Measurements from ENCODE around the gene C1orf226. TPM values are rescaled to one million over a fixed set of nuclear protein-coding genes. Genes with fewer than 3 reads are reported as not detected.
"Not testable (repeated sequence)": the region's sequence is repeated elsewhere in the genome, so short reads cannot be mapped to it uniquely, and the experiment has no call there.

The C1orf226 gene, protein sequence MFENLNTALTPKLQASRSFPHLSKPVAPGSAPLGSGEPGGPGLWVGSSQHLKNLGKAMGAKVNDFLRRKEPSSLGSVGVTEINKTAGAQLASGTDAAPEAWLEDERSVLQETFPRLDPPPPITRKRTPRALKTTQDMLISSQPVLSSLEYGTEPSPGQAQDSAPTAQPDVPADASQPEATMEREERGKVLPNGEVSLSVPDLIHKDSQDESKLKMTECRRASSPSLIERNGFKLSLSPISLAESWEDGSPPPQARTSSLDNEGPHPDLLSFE
- total RNA-seq, result not detected

DNA sequence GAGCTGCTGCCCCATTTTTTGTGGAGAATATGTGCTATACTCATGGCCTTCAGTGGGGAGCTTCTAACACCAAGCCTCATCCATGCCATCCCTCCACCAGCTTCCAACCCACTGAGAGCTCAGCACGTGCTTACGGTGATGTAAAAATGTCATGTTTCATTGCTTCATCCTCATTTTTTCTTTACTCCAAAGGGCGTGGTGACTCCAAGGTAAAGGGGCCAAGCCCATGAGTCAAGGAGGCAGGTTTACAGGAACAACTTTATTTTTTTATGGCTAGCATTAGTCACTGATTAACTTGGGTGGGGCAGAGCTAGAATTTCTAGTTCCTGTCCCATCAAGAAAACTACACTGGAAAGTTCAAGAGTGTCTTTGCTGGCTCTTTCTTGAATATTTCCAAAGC is at the start of gene C1orf226:
Gene C1orf226 (plus strand): TSS at position 346 of the 400 bp plus-strand sequence. CDS start 174 bp downstream, outside the sequence.
- Histone ChIP-seq H3K4me3 (ENCODE audit: low read length) (no peak within 1 kb of the TSS), H3K4me1 (ENCODE audit: insufficient read depth, low read length) (no peaks in the 10 kb centered on the region), H3K27me3 (ENCODE audit: insufficient read depth, low read length) (no peaks in the 10 kb centered on the region), H3K9me3 (ENCODE audit: low read depth, low read length) (no peaks in the 10 kb centered on the region)

DNA sequence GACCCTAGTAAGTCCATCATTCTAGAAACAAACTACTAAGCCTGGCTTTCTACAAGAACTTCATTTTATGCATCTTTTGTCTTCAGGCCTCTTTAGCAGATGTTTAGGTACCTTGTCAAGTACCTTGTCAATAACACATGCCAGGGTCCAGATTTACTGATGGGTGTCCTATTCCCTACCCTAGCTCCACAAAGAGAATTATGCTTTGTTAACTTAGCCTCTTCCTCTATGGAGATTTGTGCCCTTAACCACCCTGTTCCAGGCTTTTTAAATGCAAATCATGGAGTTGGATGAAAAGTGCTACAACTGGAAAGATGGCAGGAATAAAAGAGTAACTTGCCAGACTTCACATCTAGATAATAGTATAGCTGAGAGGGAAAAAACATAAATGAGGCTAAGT is 47.5 kb upstream of the C1orf226 start:
- Histone ChIP-seq H3K27me3 (ENCODE audit: insufficient read depth, low read length) (no peaks in the 10 kb centered on the region), H3K4me1 (ENCODE audit: insufficient read depth, low read length) (peaks cover 33% of the 10 kb centered on the region), H3K9me3 (ENCODE audit: low read depth, low read length) (no peaks in the 10 kb centered on the region), H3K4me3 (ENCODE audit: low read length) (no peak overlapping the region)

DNA sequence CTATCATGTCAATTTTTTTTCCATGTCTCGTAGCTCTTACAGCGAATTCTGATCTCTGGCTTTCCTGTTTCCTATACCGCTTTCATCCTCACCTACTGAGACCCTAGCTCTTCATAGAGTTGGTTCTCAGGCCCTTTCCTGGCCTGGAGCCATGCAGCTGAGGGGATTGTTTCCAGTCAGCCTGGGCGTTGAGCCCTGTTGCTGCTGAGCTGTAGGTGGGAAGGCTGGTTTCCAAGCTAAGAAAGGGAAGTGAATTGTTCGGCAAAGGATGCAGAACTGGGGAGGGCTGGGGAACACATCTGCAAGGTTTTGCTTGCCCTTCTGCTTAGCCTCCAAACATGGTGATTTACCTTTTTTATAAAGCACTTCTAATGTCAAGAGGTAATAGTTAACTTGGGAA is 46.4 kb upstream of the C1orf226 start:
- no peak overlapping the region for H3K4me3 ChIP-seq (ENCODE audit: low read length)
- no peaks in the 10 kb centered on the region for H3K9me3 ChIP-seq (ENCODE audit: low read depth, low read length)
- H3K27me3 ChIP-seq (ENCODE audit: insufficient read depth, low read length), result no peaks in the 10 kb centered on the region
- H3K4me1 ChIP-seq (ENCODE audit: insufficient read depth, low read length), result peaks cover 23% of the 10 kb centered on the region

DNA sequence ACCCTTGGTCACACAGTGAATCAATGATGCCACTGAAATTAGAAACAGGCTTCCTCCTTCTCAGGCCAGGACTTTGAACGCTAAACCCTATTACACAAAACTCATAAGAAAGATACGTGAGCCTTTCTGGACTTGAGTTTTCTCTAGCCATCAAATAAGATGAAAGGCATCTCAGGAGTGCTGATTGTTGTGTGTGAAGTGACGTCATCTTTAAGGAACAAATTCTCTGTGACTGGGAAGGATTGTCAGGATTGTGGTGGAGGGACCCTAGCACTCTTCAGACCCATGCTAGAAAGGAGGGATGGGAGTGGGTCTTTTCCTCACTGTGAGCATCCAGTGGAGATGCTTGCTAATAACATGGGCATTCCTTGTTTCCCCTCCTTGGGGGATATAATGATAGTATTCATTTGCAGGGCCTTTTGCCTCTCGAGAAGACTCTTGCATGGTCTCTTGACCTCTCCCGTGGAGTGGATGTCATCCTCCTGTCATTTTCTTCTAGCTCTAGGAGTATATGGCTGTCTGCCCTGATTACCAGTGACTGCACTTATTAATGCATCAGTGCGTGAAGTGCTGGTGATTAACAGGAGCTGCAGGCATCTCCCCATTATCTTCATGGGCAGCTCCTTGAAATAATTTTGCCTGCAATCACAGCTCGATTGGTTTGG is 44.8 kb upstream of the C1orf226 start:
- H3K9me3 ChIP-seq (ENCODE audit: low read depth, low read length), result no peaks in the 10 kb centered on the region
- no peaks in the 10 kb centered on the region for H3K27me3 ChIP-seq (ENCODE audit: insufficient read depth, low read length)
- H3K4me3 ChIP-seq (ENCODE audit: low read length), result no peak overlapping the region
- peaks cover 23% of the 10 kb centered on the region for H3K4me1 ChIP-seq (ENCODE audit: insufficient read depth, low read length)

DNA sequence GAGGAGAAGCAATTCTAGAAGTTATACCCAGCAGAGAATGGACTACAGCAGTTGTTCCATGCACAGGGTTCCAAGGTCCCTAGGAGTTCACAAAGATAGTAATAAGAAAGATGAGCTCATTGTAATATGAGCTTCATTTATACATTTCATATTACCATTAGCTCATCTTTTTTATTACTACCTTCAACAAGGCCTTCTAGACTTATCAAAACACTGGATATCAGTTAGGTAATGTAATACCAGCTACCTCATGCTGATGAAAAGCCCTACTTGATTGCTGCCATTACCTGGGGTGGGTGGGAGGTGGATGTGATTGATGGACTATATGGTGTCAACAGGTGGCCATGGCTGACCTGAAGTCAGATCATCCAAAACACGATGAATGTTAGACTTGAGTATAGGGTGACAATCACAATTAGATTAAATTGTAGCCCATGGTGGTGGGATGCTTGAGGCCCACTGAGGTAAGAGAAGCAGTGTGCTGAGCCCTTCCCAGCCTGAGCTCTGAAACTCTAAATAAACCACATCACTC is 39.0 kb upstream of the C1orf226 start:
- Histone ChIP-seq H3K4me1 (ENCODE audit: insufficient read depth, low read length) (peaks cover 4% of the 10 kb centered on the region), H3K27me3 (ENCODE audit: insufficient read depth, low read length) (no peaks in the 10 kb centered on the region), H3K4me3 (ENCODE audit: low read length) (no peak overlapping the region), H3K9me3 (ENCODE audit: low read depth, low read length) (no peaks in the 10 kb centered on the region)

DNA sequence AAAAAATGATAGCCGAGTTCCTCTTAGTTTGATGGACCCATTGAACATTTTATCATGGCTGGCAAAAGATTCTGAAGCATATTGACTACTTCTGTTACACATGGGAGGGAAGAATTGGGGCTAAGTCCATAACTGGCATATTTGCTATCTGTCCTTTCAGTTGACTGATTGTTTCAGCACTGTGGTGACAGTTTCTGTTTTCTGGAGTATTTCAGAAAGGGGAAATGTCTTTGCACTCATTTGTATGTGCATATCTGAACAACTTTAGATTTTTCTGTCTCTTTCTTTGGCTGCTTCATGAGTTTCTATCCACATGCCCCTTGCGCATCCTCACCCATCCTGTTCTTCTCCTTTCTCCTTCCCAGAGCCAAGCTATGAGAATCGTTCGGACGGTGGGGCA is 38.1 kb upstream of the C1orf226 start:
- H3K9me3 ChIP-seq (ENCODE audit: low read depth, low read length), result no peaks in the 10 kb centered on the region
- H3K4me3 ChIP-seq (ENCODE audit: low read length), result no peak overlapping the region
- H3K4me1 ChIP-seq (ENCODE audit: insufficient read depth, low read length), result peaks cover 4% of the 10 kb centered on the region
- H3K27me3 ChIP-seq (ENCODE audit: insufficient read depth, low read length), result no peaks in the 10 kb centered on the region

DNA sequence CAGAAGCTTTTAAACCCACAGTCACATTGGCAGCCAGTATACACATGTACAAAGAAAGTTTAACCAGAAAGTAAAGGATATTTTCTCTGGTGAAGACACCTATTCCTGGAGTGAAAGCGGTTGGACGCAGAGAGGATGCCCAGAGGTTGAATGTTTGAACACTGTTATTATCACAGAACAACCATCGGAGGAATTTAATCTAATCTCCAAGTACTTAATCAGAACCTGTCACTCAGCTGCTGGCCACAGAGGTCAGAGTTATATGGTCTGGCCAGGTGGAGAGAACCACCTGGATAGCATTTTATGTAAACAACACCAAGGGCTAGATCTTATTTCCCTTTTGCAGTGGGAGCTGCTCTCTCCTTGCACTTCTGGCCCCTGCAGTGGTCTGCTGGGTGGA is 34.2 kb upstream of the C1orf226 start:
- no peaks in the 10 kb centered on the region for H3K27me3 ChIP-seq (ENCODE audit: insufficient read depth, low read length)
- H3K4me3 ChIP-seq (ENCODE audit: low read length), result no peak overlapping the region
- no peaks in the 10 kb centered on the region for H3K9me3 ChIP-seq (ENCODE audit: low read depth, low read length)
- H3K4me1 ChIP-seq (ENCODE audit: insufficient read depth, low read length), result peaks cover 9% of the 10 kb centered on the region

DNA sequence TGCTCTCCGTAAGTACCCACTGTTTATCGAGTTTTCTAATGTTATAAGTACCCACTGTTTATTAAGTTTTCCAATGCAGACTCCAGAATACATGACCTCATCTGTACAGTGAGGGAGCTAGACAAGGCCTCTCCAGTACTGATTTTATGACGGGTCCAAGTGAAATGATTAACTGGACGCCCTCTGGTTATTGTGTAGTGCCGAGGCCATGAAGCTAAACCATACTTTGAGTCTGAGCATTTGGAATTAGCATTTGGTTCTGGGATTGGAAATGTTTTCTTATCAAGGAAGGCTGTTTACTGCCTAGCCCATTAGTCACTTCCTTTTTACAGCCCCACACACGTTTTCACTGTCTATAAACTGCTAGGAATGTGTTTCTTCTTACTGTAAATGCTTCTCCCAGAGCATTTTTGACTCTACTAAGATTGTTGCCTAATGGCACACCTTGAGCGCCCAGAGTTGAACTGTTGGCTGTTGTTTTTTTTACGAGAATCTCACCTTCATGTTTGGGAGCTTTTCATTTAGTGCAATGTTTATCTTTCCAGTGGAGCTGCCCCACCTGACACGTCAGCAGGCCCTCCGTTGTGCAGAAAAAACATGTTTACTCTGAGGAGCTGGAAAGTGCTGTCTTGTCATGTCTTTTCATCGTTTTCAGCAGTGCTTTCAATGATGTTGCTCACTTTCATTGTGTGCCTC is 31.7 kb upstream of the C1orf226 start:
- no peak overlapping the region for H3K4me3 ChIP-seq (ENCODE audit: low read length)

DNA sequence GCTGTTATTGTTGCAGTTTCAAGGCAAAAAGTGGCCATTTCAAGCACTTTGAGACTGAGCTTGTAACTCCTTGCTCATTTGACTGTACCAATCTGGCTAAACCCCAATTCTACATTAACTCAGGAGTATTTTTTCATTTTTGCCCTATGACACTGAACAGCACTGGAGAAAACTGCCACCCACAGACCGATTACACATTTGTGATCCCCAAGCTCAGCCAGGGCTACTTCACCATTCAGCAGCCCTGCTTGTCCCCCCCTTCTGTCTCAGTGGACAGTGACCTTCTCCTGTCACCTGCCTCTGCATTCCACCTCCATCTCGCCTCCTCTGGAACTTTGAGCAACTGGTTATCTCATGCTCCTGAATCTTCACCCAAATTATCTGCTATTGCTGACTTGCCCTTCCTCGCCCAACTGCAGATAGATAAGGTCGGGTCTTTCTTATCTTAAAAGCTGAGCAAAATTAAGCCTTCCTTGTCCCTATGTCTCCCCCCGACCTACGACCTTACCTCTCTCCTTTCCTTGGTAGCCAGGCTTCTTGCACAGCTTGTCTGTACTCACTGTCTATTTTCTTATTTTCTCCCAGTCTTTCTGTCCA is 30.2 kb upstream of the C1orf226 start:
- Histone ChIP-seq H3K27me3 (ENCODE audit: insufficient read depth, low read length) (no peaks in the 10 kb centered on the region), H3K4me3 (ENCODE audit: low read length) (no peak overlapping the region), H3K4me1 (ENCODE audit: insufficient read depth, low read length) (peaks cover 5% of the 10 kb centered on the region)

More for the DNA sequence above, 31.7 kb upstream of the C1orf226 start:
- Histone ChIP-seq H3K27me3 (ENCODE audit: insufficient read depth, low read length) (no peaks in the 10 kb centered on the region), H3K4me1 (ENCODE audit: insufficient read depth, low read length) (peaks cover 5% of the 10 kb centered on the region), H3K9me3 (ENCODE audit: low read depth, low read length) (no peaks in the 10 kb centered on the region)

DNA sequence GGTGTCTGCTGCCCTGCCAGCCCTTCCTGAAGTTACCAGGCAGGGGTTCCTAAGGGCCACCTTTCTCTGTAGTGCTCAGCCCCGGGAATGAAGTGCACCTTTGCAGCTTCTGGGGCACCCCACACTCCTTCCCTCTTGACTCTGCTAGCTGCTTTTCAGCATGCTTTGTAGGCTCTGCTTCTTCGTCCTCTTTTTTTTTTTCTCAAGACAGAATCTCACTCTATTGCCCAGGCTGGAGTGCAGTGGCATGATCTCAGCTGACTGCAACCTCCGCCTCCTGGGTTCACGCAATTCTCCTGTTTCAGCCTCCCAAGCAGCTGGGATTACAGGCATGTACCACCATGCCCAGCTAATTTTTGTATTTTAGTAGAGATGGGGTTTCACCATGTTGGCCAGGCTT is 29.7 kb upstream of the C1orf226 start:
- H3K4me3 ChIP-seq (ENCODE audit: low read length); H3K27me3 ChIP-seq (ENCODE audit: insufficient read depth, low read length); H3K9me3 ChIP-seq (ENCODE audit: low read depth, low read length); H3K4me1 ChIP-seq (ENCODE audit: insufficient read depth, low read length): not testable (repeated sequence)

More for the DNA sequence above, 30.2 kb upstream of the C1orf226 start:
- H3K9me3 ChIP-seq (ENCODE audit: low read depth, low read length), result no peaks in the 10 kb centered on the region

DNA sequence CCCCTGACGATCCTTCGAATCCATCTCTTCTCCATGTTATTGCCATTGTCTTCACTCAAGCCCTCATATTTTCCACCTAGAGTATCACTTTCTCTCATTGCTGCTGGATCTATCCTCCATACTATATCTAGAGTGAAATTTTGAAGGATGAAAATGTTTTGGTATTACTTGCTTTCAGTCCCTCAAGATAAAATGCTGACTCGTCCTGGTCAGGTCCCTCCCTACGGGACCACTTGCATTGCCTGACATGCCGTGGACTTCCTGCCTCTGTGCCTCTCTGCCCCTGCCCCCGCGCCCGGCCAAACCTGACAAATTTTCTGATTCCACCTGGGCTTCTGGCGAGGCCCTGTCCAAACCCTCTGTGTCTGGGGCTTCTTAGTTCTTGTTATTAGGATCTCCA is 28.4 kb upstream of the C1orf226 start:
- no peaks in the 10 kb centered on the region for H3K27me3 ChIP-seq (ENCODE audit: insufficient read depth, low read length)
- H3K4me1 ChIP-seq (ENCODE audit: insufficient read depth, low read length), result peaks cover 5% of the 10 kb centered on the region
- H3K4me3 ChIP-seq (ENCODE audit: low read length), result no peak overlapping the region
- H3K9me3 ChIP-seq (ENCODE audit: low read depth, low read length), result no peaks in the 10 kb centered on the region

DNA sequence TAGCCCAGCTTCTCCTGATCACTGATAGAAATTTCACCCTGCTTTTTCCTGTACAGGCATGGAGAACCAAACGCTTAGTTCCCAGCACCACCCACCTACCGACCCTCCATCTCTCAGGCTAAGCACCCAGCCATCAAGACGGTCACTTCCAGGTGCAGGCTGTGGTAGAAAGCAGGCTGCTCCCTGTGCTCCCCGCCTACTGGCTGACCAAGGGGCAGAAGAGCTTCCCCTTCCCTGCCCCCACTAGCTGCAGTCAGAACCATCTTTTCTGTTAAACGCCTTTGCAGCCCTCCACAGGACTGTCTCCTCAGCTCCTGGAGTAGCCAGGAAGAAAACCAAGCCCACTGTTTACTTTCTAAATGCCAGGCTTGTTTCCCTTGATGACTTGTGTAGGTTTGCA is 27.8 kb upstream of the C1orf226 start:
- Histone ChIP-seq H3K4me3 (ENCODE audit: low read length) (no peak overlapping the region), H3K9me3 (ENCODE audit: low read depth, low read length) (no peaks in the 10 kb centered on the region), H3K4me1 (ENCODE audit: insufficient read depth, low read length) (peaks cover 5% of the 10 kb centered on the region), H3K27me3 (ENCODE audit: insufficient read depth, low read length) (no peaks in the 10 kb centered on the region)

DNA sequence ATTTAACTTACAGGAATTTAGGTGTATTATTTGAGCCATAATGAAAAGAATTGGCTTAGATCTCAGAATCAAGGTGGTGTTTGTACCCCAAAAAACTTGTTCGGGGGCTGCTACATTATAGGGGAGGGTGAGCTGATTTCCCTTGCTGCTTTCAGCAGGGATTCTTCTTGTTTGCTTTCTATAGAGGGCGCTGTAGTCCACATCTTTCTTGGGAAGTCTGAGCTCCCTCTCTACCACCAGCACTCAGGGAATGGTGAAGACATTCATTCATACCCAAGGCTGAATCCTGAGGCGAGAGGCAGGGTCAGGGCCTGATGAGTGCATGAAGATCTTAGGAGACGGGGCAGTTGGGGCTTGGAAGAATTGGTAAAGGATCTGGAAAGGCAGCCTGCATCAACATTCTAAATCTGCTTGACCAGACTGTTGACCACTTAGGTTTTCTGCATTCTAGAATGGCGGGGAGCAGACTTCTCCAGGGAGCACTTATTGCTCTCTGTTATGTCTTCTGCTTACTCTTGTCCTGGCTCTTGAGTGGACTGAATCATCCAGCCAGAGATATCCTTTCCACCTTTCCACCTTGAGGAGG is 23.8 kb upstream of the C1orf226 start:
- no peaks in the 10 kb centered on the region for H3K27me3 ChIP-seq (ENCODE audit: insufficient read depth, low read length)
- H3K4me3 ChIP-seq (ENCODE audit: low read length), result no peak overlapping the region
- no peaks in the 10 kb centered on the region for H3K4me1 ChIP-seq (ENCODE audit: insufficient read depth, low read length)
- no peaks in the 10 kb centered on the region for H3K9me3 ChIP-seq (ENCODE audit: low read depth, low read length)

DNA sequence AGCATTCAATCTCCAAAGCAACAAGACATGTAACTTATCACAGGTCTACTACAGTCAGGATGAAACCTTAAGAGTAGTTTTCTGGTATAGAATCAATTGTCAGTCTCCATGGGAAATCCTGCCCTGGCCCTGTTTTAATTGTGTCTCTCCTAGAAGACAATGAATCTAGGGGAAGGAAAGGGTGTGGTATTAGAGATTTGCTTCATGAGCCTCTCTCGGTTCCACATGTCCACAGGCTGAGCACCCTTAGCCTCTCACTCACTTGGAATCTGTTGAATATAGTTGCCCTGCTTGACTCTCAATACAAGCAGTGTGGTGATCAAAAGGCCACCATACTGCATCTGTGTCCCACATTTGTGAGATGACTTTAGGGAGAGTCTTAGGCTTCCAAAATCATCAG is 22.6 kb upstream of the C1orf226 start:
- no peak overlapping the region for H3K4me3 ChIP-seq (ENCODE audit: low read length)
- H3K27me3 ChIP-seq (ENCODE audit: insufficient read depth, low read length), result no peaks in the 10 kb centered on the region
- no peaks in the 10 kb centered on the region for H3K4me1 ChIP-seq (ENCODE audit: insufficient read depth, low read length)
- no peaks in the 10 kb centered on the region for H3K9me3 ChIP-seq (ENCODE audit: low read depth, low read length)

Measured in mononuclear cell (primary cell).